Measurements from ENCODE around the gene SLC24A4.

The SLC24A4 gene

GRCh38 chr14:92475451-92476187 is 152.7 kb downstream of the SLC24A4 start:
- TF ChIP-seq GATA1 (IDR thresholded peaks at IDR 0.05; ENCODE audit: low read depth, low read length) (no peak), POLR2A (IDR thresholded peaks at IDR 0.05; ENCODE audit: low read length) (no peak)
- no peak for DNase-seq

GRCh38 chr14:92480856-92481255 is 157.9 kb downstream of the SLC24A4 start:
- DNase-seq, result no peak
- TF ChIP-seq GATA1 (IDR thresholded peaks at IDR 0.05; ENCODE audit: low read depth, low read length), result no peak
- TF ChIP-seq POLR2A (IDR thresholded peaks at IDR 0.05; ENCODE audit: low read length), result no peak

- DNase-seq, result no peak
- TF ChIP-seq POLR2A (IDR thresholded peaks at IDR 0.05; ENCODE audit: low read length) (no peak), GATA1 (IDR thresholded peaks at IDR 0.05; ENCODE audit: low read depth, low read length) (no peak)
These were observed 158.4 kb downstream of the SLC24A4 start for GRCh38 chr14:92481386-92481785.

- DNase-seq, result no peak
- TF ChIP-seq GATA1 (IDR thresholded peaks at IDR 0.05; ENCODE audit: low read depth, low read length) (no peak), POLR2A (IDR thresholded peaks at IDR 0.05; ENCODE audit: low read length) (no peak)
These were observed 159.0 kb downstream of the SLC24A4 start for GRCh38 chr14:92481811-92482555.

GRCh38 chr14:92482621-92483319 is 159.8 kb downstream of the SLC24A4 start:
- TF ChIP-seq POLR2A (IDR thresholded peaks at IDR 0.05; ENCODE audit: low read length), result no peak
- no peak for TF ChIP-seq GATA1 (IDR thresholded peaks at IDR 0.05; ENCODE audit: low read depth, low read length)
- no peak for DNase-seq

GRCh38 chr14:92484132-92484823 is 161.3 kb downstream of the SLC24A4 start:
- TF ChIP-seq GATA1 (IDR thresholded peaks at IDR 0.05; ENCODE audit: low read depth, low read length) (no peak), POLR2A (IDR thresholded peaks at IDR 0.05; ENCODE audit: low read length) (no peak)
- DNase-seq, result no peak

- TF ChIP-seq GATA1 (IDR thresholded peaks at IDR 0.05; ENCODE audit: low read depth, low read length), result no peak
- no peak for TF ChIP-seq POLR2A (IDR thresholded peaks at IDR 0.05; ENCODE audit: low read length)
- DNase-seq, result no peak
These were observed 163.9 kb downstream of the SLC24A4 start for GRCh38 chr14:92486881-92487280.

- TF ChIP-seq GATA1 (IDR thresholded peaks at IDR 0.05; ENCODE audit: low read depth, low read length) (no peak), POLR2A (IDR thresholded peaks at IDR 0.05; ENCODE audit: low read length) (no peak)
- DNase-seq, result no peak
These were observed 164.7 kb downstream of the SLC24A4 start for GRCh38 chr14:92487513-92488133.

GRCh38 chr14:92489394-92490238 is 166.7 kb downstream of the SLC24A4 start:
- TF ChIP-seq POLR2A (IDR thresholded peaks at IDR 0.05; ENCODE audit: low read length), result no peak
- no peak for DNase-seq

GRCh38 chr14:92490239-92490959 is 167.4 kb downstream of the SLC24A4 start:
- no peak for TF ChIP-seq GATA1 (IDR thresholded peaks at IDR 0.05; ENCODE audit: low read depth, low read length)
- no peak for TF ChIP-seq POLR2A (IDR thresholded peaks at IDR 0.05; ENCODE audit: low read length)

GRCh38 chr14:92491782-92492181 is 168.8 kb downstream of the SLC24A4 start:
- DNase-seq, result no peak
- TF ChIP-seq POLR2A (IDR thresholded peaks at IDR 0.05; ENCODE audit: low read length), result no peak
- TF ChIP-seq GATA1 (IDR thresholded peaks at IDR 0.05; ENCODE audit: low read depth, low read length), result no peak

More at GRCh38 chr14:92490239-92490959, 167.4 kb downstream of the SLC24A4 start:
- no peak for DNase-seq

- no peak for TF ChIP-seq GATA1 (IDR thresholded peaks at IDR 0.05; ENCODE audit: low read depth, low read length)
- TF ChIP-seq POLR2A (IDR thresholded peaks at IDR 0.05; ENCODE audit: low read length), result no peak
- no peak for DNase-seq
These were observed 169.3 kb downstream of the SLC24A4 start for GRCh38 chr14:92492258-92492657.
